SK-N-SH (cell line): ENCODE results near the gene NSUN4. TPM values are rescaled to one million over a fixed set of nuclear protein-coding genes. Genes with fewer than 3 reads are reported as not detected.
"Not testable (repeated sequence)": the region's sequence is repeated elsewhere in the genome, so short reads cannot be mapped to it uniquely, and the experiment has no call there.

Experiments used
- CTCF ChIA-PET: fragments of 300-600, 350-600 bp; formaldehyde crosslinking; extraction: SDS; loops from one replicate; lab custom pipeline; 2021; lab: Yijun Ruan, JAX
- POLR2A ChIA-PET: fragments of 350-600 bp; sonication (Branson Sonifier 250); formaldehyde crosslinking; extraction: SDS; loops from one replicate; lab custom pipeline; 2020; ENCODE audit warnings: antibody characterized with exemption, inconsistent platforms; lab: Yijun Ruan, JAX
- DNase-seq: peaks from one replicate; pipeline ENCODE4 v3.0.0; 2012
- H2AFZ ChIP-seq: fragments of 200-600 bp; sonication (generic); 2 replicates; pipeline ENCODE4 v1.8.1; 2016; ENCODE audit warnings: antibody characterized with exemption, mild to moderate bottlenecking, low read depth
- H3F3A ChIP-seq: fragments of 200-600 bp; sonication (generic); replicated peaks from 2 replicates; pipeline ENCODE3; 2016; ENCODE audit warnings: antibody characterized with exemption, mild to moderate bottlenecking; ENCODE audit not compliant: insufficient read depth
- H3K27ac ChIP-seq, 2 experiments: fragments of 200-500 bp in 1 of 2; fragments of 200-600 bp in 1 of 2; sonication (Bioruptor generic) in 1 of 2; sonication (generic), shearing (Covaris generic) in 1 of 2; 2 replicates each; pipeline versions ENCODE4 v1.5.1 to v1.6.1; 2014 to 2016; ENCODE audit warnings: low read depth in 2 of 2, inconsistent platforms in 1 of 2, low read length in 1 of 2, mild to moderate bottlenecking in 1 of 2, mixed read lengths in 1 of 2
- H3K27me3 ChIP-seq: fragments of 200-600 bp; sonication (generic), shearing (Covaris generic); 2 replicates; pipeline ENCODE4 v1.6.1; 2016; ENCODE audit warnings: mixed run types; ENCODE audit not compliant: insufficient read depth
- H3K36me3 ChIP-seq, 2 experiments: fragments of 200-500 bp in 1 of 2; fragments of 200-600 bp in 1 of 2; sonication (Bioruptor generic) in 1 of 2; sonication (generic) in 1 of 2; replicated peaks in 1 of 2; 2 replicates each; pipeline versions ENCODE3 to v1.5.1; 2014 to 2016; ENCODE audit warnings: low read length in 1 of 2, mild to moderate bottlenecking in 1 of 2; ENCODE audit not compliant: insufficient read depth in 2 of 2, control insufficient read depth in 1 of 2
- H3K4me1 ChIP-seq, 2 experiments: fragments of 200-500 bp in 1 of 2; fragments of 200-600 bp in 1 of 2; sonication (Bioruptor generic) in 1 of 2; sonication (generic), shearing (Covaris generic) in 1 of 2; 2 replicates each; pipeline versions ENCODE4 v1.5.1 to v1.6.1; 2014 to 2016; ENCODE audit warnings: low read depth in 1 of 2, low read length in 1 of 2, mixed run types in 1 of 2; ENCODE audit not compliant: insufficient read depth in 2 of 2, control insufficient read depth in 1 of 2
- H3K4me2 ChIP-seq: fragments of 200-600 bp; sonication (generic), shearing (Covaris generic); 2 replicates; pipeline ENCODE4 v1.6.1; 2017; ENCODE audit warnings: mixed run types
- H3K4me3 ChIP-seq, 2 experiments: fragments of 200-500 bp in 1 of 2; fragments of 200-600 bp in 1 of 2; sonication (Bioruptor generic) in 1 of 2; sonication (generic), shearing (Covaris generic) in 1 of 2; 2 replicates each; pipeline versions ENCODE4 v1.5.1 to v1.8.1; 2014 to 2016; ENCODE audit warnings: low read depth in 2 of 2, inconsistent platforms in 1 of 2, low read length in 1 of 2, mild to moderate bottlenecking in 1 of 2, mixed read lengths in 1 of 2, moderate library complexity in 1 of 2
- H3K79me2 ChIP-seq: fragments of 200-600 bp; sonication (generic); 2 replicates; pipeline ENCODE4 v1.8.1; 2017; ENCODE audit warnings: mild to moderate bottlenecking; ENCODE audit not compliant: insufficient read depth
- H3K9ac ChIP-seq: fragments of 200-600 bp; sonication (generic); 2 replicates; pipeline ENCODE4 v1.6.1; 2017; ENCODE audit warnings: mixed run types
- H3K9me2 ChIP-seq: fragments of 200-600 bp; sonication (generic); 2 replicates; pipeline ENCODE4 v1.6.1; 2017; ENCODE audit warnings: mixed run types
- H3K9me3 ChIP-seq: fragments of 200-600 bp; sonication (generic); 2 replicates; pipeline ENCODE4 v1.6.1; 2017; ENCODE audit warnings: mixed run types, mild to moderate bottlenecking, moderate library complexity
- H4K20me1 ChIP-seq: fragments of 200-600 bp; sonication (generic); 2 replicates; pipeline ENCODE4 v1.6.1; 2017; ENCODE audit warnings: mild to moderate bottlenecking, mixed run types; ENCODE audit not compliant: insufficient read depth
- WGBS: methylation state at CpG from one replicate; pipeline ENCODE4 v1.1.6; 2017; ENCODE audit warnings: low lambda C conversion rate; 5-methylcytosine and 5-hydroxymethylcytosine counted together
- polyA plus RNA-seq, 3 experiments: library from polyadenylated mRNA; depleted of rRNA; stranded (reverse); fragments of >200 nt; gene quantifications; 2 replicates each; pipeline ENCODE4 v1.2.3, GENCODE V29; 2012

The NSUN4 gene
- polyA plus RNA-seq, 1 of the 3 experiments (the other 2 are of a cell fraction), result 14.7 TPM

DNA sequence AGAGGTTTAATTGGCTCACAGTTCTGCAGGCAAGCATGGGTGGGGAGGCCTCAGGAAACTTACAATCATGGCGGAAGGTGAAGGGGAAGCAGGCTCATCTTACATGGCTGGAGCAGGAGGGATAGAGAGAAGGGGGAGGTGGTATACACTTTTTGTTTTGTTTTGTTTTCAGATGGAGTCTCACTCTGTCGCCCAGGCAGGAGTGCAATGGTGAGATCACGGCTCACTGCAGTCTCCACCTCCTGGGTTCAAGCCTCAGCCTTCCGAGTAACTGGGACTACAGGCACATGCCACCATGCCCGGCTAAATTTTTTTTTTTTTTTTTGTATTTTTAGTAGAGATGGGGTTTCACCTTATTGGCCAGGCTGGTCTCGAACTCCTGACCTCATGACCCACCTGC, 18.4 kb upstream of the NSUN4 start:
- H2AFZ ChIP-seq, H4K20me1 ChIP-seq, H3K27me3 ChIP-seq, H3K79me2 ChIP-seq, DNase-seq, H3K4me3 ChIP-seq, H3F3A ChIP-seq, H3K9me2 ChIP-seq, H3K4me1 ChIP-seq, H3K27ac ChIP-seq, H3K4me2 ChIP-seq, H3K36me3 ChIP-seq, CTCF ChIA-PET, H3K9ac ChIP-seq, H3K9me3 ChIP-seq: not testable (repeated sequence)
- WGBS, result 95% methylated on average over 6 of the region's 6 CpGs
- POLR2A ChIA-PET, result interaction anchor here (0.7 kb wide), 1 partner anchor 99 kb away, joined by 3 read pairs; no protein-coding TSS in a partner anchor

DNA sequence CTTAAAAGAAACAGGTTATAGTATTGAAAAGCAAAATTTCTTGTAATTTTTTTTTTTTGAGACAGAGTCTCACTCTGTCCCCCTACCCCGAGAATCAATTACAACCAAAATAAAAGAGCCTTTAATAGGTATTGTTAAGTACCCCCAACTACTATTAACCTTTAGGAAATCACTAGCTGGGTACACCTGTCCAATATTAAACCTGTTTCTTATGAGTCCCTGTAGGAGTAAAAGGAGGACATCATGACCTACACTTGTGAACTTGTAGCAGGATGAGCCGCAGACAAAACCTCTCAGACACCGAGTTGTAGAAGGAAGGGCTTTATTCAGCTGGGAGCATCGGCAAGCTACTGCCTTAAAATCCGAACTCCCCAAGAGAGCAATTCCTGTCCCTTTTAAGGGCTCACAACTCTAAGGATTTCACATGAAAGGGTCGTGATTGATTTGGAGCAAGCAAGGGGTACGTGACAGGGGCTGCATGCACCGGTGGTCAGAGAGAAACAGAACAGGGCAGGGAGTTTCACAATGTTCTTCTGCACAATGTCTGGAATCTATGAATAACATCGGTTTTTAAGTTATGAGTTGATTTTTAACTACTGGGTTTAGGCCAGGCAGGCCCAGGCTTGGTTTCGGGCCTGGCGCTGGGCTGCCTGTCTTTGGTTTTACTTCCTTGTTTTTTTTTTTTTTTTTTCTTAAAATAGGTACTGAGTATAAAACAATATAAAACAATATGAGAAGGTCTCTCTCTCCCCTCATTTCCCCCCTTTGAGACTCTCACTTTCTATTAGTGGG, 15.1 kb upstream of the NSUN4 start:
- H3K9ac ChIP-seq, H2AFZ ChIP-seq, H3K9me3 ChIP-seq, POLR2A ChIA-PET, H3F3A ChIP-seq, H3K4me1 ChIP-seq, H3K9me2 ChIP-seq, H3K27me3 ChIP-seq, H4K20me1 ChIP-seq, H3K36me3 ChIP-seq, H3K4me3 ChIP-seq, H3K79me2 ChIP-seq, H3K4me2 ChIP-seq, H3K27ac ChIP-seq, DNase-seq: not testable (repeated sequence)
- WGBS, result 94% methylated on average over 11 of the region's 11 CpGs
- CTCF ChIA-PET, result interaction anchor here (1.0 kb wide), 1 partner anchor 16 kb away, joined by 3 read pairs; no protein-coding TSS in a partner anchor

- H3K4me1 ChIP-seq, H3K27me3 ChIP-seq, POLR2A ChIA-PET, H3F3A ChIP-seq, H4K20me1 ChIP-seq, H2AFZ ChIP-seq, H3K27ac ChIP-seq, H3K9me3 ChIP-seq, H3K9me2 ChIP-seq, H3K4me2 ChIP-seq, H3K79me2 ChIP-seq, H3K4me3 ChIP-seq, DNase-seq, H3K36me3 ChIP-seq, H3K9ac ChIP-seq: not testable (repeated sequence)
- WGBS, result 85% methylated on average over 7 of the region's 7 CpGs
- CTCF ChIA-PET, result interaction anchor here (1.7 to 2.1 kb wide), 2 partner anchors 12 to 20 kb away, joined by 6 to 7 read pairs; partner anchors contain the start of gene NSUN4
Measured at GRCh38 chr1:46328182-46328581, 12.4 kb upstream of the NSUN4 start.

GRCh38 chr1:46329807-46330206, 10.8 kb upstream of the NSUN4 start:
- H3K4me3 ChIP-seq, H3K9me3 ChIP-seq, CTCF ChIA-PET, H3K9ac ChIP-seq, H3K27me3 ChIP-seq, H3F3A ChIP-seq, H4K20me1 ChIP-seq, H3K79me2 ChIP-seq, H2AFZ ChIP-seq, POLR2A ChIA-PET, H3K4me1 ChIP-seq, H3K9me2 ChIP-seq, H3K4me2 ChIP-seq, DNase-seq, H3K36me3 ChIP-seq, H3K27ac ChIP-seq: not testable (repeated sequence)
- 78% methylated on average over 7 of the region's 7 CpGs for WGBS

- H4K20me1 ChIP-seq, H3K27me3 ChIP-seq, H3K9me2 ChIP-seq, H3F3A ChIP-seq, H3K27ac ChIP-seq, H2AFZ ChIP-seq, H3K9ac ChIP-seq, DNase-seq, H3K36me3 ChIP-seq, H3K9me3 ChIP-seq, H3K4me3 ChIP-seq, POLR2A ChIA-PET, CTCF ChIA-PET, H3K4me1 ChIP-seq, H3K4me2 ChIP-seq, H3K79me2 ChIP-seq: not testable (repeated sequence)
- WGBS, result 85% methylated on average over 2 of the region's 2 CpGs
Measured at GRCh38 chr1:46330381-46330780, 10.2 kb upstream of the NSUN4 start.

GRCh38 chr1:46331786-46332540, 8.6 kb upstream of the NSUN4 start:
- H4K20me1 ChIP-seq, DNase-seq, H3K9ac ChIP-seq, H3K9me3 ChIP-seq, CTCF ChIA-PET, H3K4me1 ChIP-seq, H3K9me2 ChIP-seq, POLR2A ChIA-PET, H3K27ac ChIP-seq, H3K27me3 ChIP-seq, H3K79me2 ChIP-seq, H3K36me3 ChIP-seq, H3F3A ChIP-seq, H3K4me3 ChIP-seq, H3K4me2 ChIP-seq, H2AFZ ChIP-seq: not testable (repeated sequence)
- WGBS, result 91% methylated on average over 18 of the region's 24 CpGs
